ENCODE data around the gene DCDC2C. TPM values are rescaled to one million over a fixed set of nuclear protein-coding genes. Genes with fewer than 3 reads are reported as not detected.

The DCDC2C gene
- total RNA-seq, 6 experiments from 2014 or later, result not detected

DNA sequence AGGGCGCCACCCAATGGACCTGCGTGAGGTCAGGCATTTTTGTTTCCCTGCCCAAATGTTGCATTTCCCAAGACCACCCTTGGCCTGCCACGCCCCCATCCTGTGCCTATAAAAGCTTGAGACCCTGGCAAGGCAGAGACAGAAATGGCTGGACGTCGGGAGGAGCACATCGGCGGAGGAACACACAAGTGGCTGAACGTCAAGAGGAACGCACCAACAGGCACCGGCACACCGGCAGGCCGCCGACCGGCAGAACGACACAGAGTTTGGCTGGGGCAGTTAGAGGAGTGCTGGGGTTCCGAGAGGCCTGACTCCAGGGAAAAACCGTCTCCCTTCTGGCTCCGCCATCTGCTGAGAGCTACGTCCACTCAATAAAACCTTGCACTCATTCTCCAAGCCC is 35.9 kb downstream of the DCDC2C start:
- Mint-ChIP-seq H3K4me3 (no peak overlapping the region), H3K27ac (no peak overlapping the region), H3K4me1 (ENCODE audit: low read depth) (no peaks in the 10 kb centered on the region), H3K36me3 (ENCODE audit: low read depth) (no peaks in the 10 kb centered on the region), H3K9me3 (peaks cover 18% of the 10 kb centered on the region; the same call in 1 of the 2 replicates), H3K27me3 (ENCODE audit: insufficient read depth) (peaks cover 5% of the 10 kb centered on the region)
- DNase-seq, result no peak
- TF ChIP-seq CTCF (IDR thresholded peaks at IDR 0.05), result no peak

DNA sequence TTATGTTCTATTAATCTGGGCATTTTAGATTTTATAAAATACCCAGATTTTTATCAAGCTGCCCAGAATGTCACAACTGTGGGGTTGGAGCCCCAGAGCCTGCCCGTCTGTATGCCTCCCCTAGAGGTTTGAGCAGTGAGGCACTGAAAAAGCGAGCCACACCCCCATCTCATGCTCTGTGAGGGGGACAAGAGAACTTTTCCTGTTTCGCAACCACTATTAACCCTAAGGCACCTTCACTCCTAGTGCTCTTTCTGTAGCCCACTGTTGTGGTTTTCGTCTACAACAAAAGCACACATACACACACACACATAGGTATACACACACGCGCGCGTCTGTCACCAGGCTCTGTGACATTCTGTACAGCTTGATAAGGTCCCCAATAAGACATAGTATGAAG is 38.0 kb downstream of the DCDC2C start:
- no peaks in the 10 kb centered on the region for H3K36me3 Mint-ChIP-seq (ENCODE audit: low read depth)
- H3K27ac Mint-ChIP-seq, result no peak overlapping the region
- H3K9me3 Mint-ChIP-seq, result peaks cover 22% of the 10 kb centered on the region; the same call in 1 of the 2 replicates
- TF ChIP-seq CTCF (IDR thresholded peaks at IDR 0.05), result no peak
- H3K27me3 Mint-ChIP-seq (ENCODE audit: insufficient read depth), result peaks cover 6% of the 10 kb centered on the region
- DNase-seq, result no peak
- no peak overlapping the region for H3K4me3 Mint-ChIP-seq
- no peaks in the 10 kb centered on the region for H3K4me1 Mint-ChIP-seq (ENCODE audit: low read depth)

DNA sequence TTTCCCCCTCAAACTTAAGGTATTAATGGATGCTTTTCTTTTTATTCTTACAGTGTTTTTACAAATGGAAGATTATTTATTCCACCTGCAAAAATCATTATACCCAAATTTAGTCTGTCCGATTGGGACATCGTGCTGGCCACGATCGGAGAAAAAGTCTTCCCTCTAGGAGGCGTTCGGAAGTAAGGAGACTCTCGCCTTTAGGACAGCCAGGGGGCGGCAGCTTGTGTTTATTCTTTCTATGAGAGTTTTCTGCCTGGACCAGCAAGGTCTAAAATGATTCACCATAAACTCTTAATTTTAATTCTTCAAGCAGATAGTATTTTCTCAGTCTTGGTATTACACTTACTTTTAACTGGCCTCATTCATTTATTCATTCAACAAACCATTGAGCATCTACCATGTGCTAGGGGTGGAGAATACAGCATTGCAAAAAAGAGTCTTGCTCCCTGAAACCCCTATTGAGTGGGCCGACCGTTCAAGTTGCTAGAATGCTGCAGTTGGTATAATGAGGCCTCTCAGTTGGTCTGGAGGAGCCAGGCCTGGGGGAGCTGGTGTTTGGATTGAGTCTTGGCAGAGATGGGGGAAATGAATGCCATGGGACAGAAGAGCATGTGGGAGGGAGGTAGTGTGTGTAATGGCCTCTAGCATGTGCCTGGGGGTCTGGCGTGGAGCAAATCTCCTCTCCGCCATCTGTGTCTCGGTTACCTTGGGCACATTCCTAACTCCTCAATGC is 38.7 kb downstream of the DCDC2C start:
- Mint-ChIP-seq H3K27ac (no peak overlapping the region), H3K27me3 (ENCODE audit: insufficient read depth) (peaks cover 6% of the 10 kb centered on the region), H3K4me3 (no peak overlapping the region), H3K4me1 (ENCODE audit: low read depth) (no peaks in the 10 kb centered on the region), H3K36me3 (ENCODE audit: low read depth) (no peaks in the 10 kb centered on the region), H3K9me3 (peaks cover 24% of the 10 kb centered on the region; the same call in 1 of the 2 replicates)
- TF ChIP-seq CTCF (IDR thresholded peaks at IDR 0.05), result no peak
- no peak for DNase-seq

GRCh38 chr2:3742743-3743508 is 39.6 kb downstream of the DCDC2C start:
- no peak for DNase-seq
- Mint-ChIP-seq H3K9me3 (peaks cover 29% of the 10 kb centered on the region; the same call in 1 of the 2 replicates), H3K36me3 (ENCODE audit: low read depth) (no peaks in the 10 kb centered on the region), H3K27me3 (ENCODE audit: insufficient read depth) (peaks cover 6% of the 10 kb centered on the region), H3K27ac (no peak overlapping the region), H3K4me3 (no peak overlapping the region), H3K4me1 (ENCODE audit: low read depth) (no peaks in the 10 kb centered on the region)
- TF ChIP-seq CTCF (IDR thresholded peaks at IDR 0.05), result no peak

DNA sequence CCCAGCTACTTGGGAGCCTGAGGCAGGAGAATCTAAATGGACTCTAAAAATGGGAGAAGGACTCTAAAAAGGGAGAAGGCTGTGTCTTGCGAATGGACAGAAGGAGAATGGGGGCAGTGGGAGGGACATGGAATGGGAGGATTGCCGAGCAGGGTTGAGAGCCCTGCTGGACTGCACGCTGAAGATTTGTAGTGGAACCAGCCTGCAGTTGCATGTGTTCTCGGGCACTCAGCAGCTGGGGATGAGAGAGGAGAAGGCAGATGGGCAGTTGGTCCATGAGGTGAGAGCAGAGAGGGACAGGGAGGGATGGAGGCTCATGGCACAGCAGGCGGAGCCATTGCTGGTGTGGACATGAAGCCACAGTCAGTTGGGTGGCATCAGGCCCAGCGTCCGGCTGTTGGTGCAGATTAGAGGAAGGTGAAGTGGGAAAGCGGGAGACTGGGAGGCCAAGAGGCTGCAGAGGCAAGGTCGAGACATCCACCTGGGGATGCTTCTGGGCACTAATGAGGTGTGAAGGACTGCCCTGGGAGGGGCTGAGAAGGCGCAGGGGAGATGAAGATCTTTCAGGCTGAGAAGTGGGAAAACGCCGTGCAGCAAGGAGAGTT is 40.7 kb downstream of the DCDC2C start:
- Mint-ChIP-seq H3K27ac (no peak overlapping the region), H3K27me3 (ENCODE audit: insufficient read depth) (peaks cover 9% of the 10 kb centered on the region), H3K4me1 (ENCODE audit: low read depth) (no peaks in the 10 kb centered on the region), H3K9me3 (peaks cover 29% of the 10 kb centered on the region; the same call in 1 of the 2 replicates), H3K4me3 (no peak overlapping the region), H3K36me3 (ENCODE audit: low read depth) (no peaks in the 10 kb centered on the region)
- no peak for TF ChIP-seq CTCF (IDR thresholded peaks at IDR 0.05)
- no peak for DNase-seq

Data from HFFc6 (cell line).